SU-DHL-6 (cell line): ENCODE results near the gene OTOGL.

Source experiments
- H2AFZ ChIP-seq: fragments of 200-600 bp; sonication (generic); 2 replicates; pipeline ENCODE4 v1.6.1; 2014; ENCODE audit warnings: low read depth, mild to moderate bottlenecking, moderate library complexity, mixed read lengths, antibody characterized with exemption, low read length; ENCODE audit not compliant: severe bottlenecking
- H3F3A ChIP-seq: fragments of 200-600 bp; shearing (Covaris generic); 2 replicates; pipeline ENCODE4 v1.6.0; 2016; ENCODE audit warnings: antibody characterized with exemption, mild to moderate bottlenecking; ENCODE audit not compliant: insufficient read depth
- H3K27ac ChIP-seq: fragments of 200-600 bp; sonication (generic); 2 replicates; pipeline ENCODE4 v1.5.1; 2016; ENCODE audit warnings: low read depth, mild to moderate bottlenecking, low read length, moderate library complexity, mixed read lengths
- H3K27me3 ChIP-seq: fragments of 200-600 bp; sonication (generic), shearing (Covaris generic); 2 replicates; pipeline ENCODE4 v1.6.0; 2014; ENCODE audit warnings: mild to moderate bottlenecking, low read length
- H3K36me3 ChIP-seq: fragments of 200-600 bp; sonication (generic); 2 replicates; pipeline ENCODE4 v1.6.1; 2014; ENCODE audit warnings: mild to moderate bottlenecking, low read length, mixed read lengths
- H3K4me2 ChIP-seq: fragments of 300-600, 200-600 bp; shearing (Covaris generic), sonication (generic); 2 replicates; pipeline ENCODE4 v1.6.0; 2014; ENCODE audit warnings: low read length, low read depth, mild to moderate bottlenecking; ENCODE audit not compliant: poor library complexity, severe bottlenecking
- H3K4me3 ChIP-seq: fragments of 200-600 bp; sonication (generic); 2 replicates; pipeline ENCODE4 v1.5.1; 2014; ENCODE audit warnings: antibody characterized with exemption, low read length, mild to moderate bottlenecking, mixed read lengths; ENCODE audit not compliant: insufficient read depth, poor library complexity, severe bottlenecking
- H3K79me2 ChIP-seq: fragments of 200-600 bp; sonication (generic); 2 replicates; pipeline ENCODE4 v1.6.1; 2014; ENCODE audit warnings: mild to moderate bottlenecking, low read length, moderate library complexity; ENCODE audit not compliant: insufficient read depth
- H3K9ac ChIP-seq: fragments of 200-600 bp; sonication (generic); 2 replicates; pipeline ENCODE4 v1.7.0; 2014; ENCODE audit warnings: mild to moderate bottlenecking, low read length
- H3K9me2 ChIP-seq: fragments of 200-600 bp; sonication (generic); replicated peaks from 2 replicates; pipeline ENCODE4 v1.6.1; 2014; ENCODE audit warnings: low read length; ENCODE audit not compliant: insufficient read depth
- H3K9me3 ChIP-seq: fragments of 200-600 bp; sonication (generic); 2 replicates; pipeline ENCODE4 v1.6.1; 2014; ENCODE audit warnings: low read length, mixed read lengths; ENCODE audit not compliant: insufficient read depth
- H4K20me1 ChIP-seq: fragments of 200-600 bp; sonication (generic); 2 replicates; pipeline ENCODE4 v1.6.1; 2014; ENCODE audit warnings: low read depth, mild to moderate bottlenecking, antibody characterized with exemption, low read length, moderate library complexity, mixed read lengths
- EZH2phosphoT487 ChIP-seq: fragments of 200-600 bp; sonication (generic), shearing (Covaris generic); conservative IDR thresholded peaks from 2 replicates; pipeline ENCODE4 v1.6.1; 2018; ENCODE audit warnings: mild to moderate bottlenecking, antibody characterized with exemption, low read length, moderate library complexity, mixed read lengths
- TF ChIP-seq, protein P1 (sequence below): fragments of 200-600 bp; sonication (generic); IDR thresholded peaks from one replicate; pipeline ENCODE4 v1.5.1; 2017; ENCODE audit warnings: antibody characterized with exemption, mild to moderate bottlenecking, low read length, moderate library complexity; ENCODE audit not compliant: insufficient read depth, poor library complexity, severe bottlenecking

Gene OTOGL

DNA sequence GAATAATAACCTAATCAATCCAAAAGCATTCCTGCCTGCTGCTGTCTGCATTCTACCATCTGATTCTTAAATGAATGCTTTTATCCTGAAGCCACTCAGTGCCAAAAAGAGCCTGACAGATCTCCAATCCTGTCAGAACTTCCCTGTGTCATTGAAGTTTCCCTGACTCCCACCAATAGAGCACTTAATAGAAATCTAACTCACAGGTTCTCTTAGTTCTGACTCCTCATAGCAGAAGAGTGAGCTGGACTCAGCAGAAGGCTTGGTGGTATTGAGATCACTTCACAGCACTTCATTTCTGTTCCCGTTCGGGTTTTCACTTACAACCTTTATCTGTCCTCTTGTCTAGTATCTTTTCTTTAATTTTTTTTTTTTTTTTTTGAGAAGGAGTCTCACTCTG is 102.6 kb downstream of the OTOGL start:
- H3F3A ChIP-seq, result no peaks in the 10 kb centered on the region
- H3K36me3 ChIP-seq, result no peaks in the 10 kb centered on the region
- no peak overlapping the region for H2AFZ ChIP-seq
- H3K27me3 ChIP-seq, result no peaks in the 10 kb centered on the region
- no peak overlapping the region for H3K4me3 ChIP-seq
- H3K79me2 ChIP-seq, result no peaks in the 10 kb centered on the region
- H3K4me2 ChIP-seq, result no peak overlapping the region
- no peaks in the 10 kb centered on the region for H4K20me1 ChIP-seq
- H3K9me3 ChIP-seq, result no peaks in the 10 kb centered on the region
- no peaks in the 10 kb centered on the region for H3K9me2 ChIP-seq
- H3K27ac ChIP-seq, result no peak overlapping the region
- TF ChIP-seq, protein P1, sequence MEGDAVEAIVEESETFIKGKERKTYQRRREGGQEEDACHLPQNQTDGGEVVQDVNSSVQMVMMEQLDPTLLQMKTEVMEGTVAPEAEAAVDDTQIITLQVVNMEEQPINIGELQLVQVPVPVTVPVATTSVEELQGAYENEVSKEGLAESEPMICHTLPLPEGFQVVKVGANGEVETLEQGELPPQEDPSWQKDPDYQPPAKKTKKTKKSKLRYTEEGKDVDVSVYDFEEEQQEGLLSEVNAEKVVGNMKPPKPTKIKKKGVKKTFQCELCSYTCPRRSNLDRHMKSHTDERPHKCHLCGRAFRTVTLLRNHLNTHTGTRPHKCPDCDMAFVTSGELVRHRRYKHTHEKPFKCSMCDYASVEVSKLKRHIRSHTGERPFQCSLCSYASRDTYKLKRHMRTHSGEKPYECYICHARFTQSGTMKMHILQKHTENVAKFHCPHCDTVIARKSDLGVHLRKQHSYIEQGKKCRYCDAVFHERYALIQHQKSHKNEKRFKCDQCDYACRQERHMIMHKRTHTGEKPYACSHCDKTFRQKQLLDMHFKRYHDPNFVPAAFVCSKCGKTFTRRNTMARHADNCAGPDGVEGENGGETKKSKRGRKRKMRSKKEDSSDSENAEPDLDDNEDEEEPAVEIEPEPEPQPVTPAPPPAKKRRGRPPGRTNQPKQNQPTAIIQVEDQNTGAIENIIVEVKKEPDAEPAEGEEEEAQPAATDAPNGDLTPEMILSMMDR, result no peak
- TF ChIP-seq EZH2phosphoT487, result no peak
- no peak overlapping the region for H3K9ac ChIP-seq

DNA sequence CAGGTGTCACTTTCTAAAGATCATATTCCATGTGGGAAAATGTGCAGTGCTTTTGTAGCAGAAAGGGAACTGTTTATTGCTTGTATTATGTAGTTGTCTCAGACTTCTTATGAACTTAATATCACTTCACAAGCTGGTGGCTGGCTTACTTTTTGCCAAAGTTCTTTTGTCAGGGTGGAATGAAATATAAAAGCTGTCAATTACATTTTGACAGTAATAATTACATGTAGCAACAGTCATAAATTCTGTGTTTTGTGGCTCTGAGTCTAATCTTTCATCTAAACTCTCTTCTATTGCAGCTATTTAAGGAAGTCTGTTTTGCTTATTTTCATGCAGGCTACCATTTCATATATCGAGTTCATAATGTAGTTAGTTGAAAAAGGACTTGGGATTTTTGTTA is 106.6 kb downstream of the OTOGL start:
- Histone ChIP-seq H4K20me1 (no peaks in the 10 kb centered on the region), H2AFZ (no peak overlapping the region), H3K27me3 (no peaks in the 10 kb centered on the region), H3F3A (no peaks in the 10 kb centered on the region), H3K9me3 (no peaks in the 10 kb centered on the region), H3K4me2 (no peak overlapping the region), H3K9me2 (no peaks in the 10 kb centered on the region), H3K79me2 (no peaks in the 10 kb centered on the region), H3K4me3 (no peak overlapping the region), H3K36me3 (no peaks in the 10 kb centered on the region), H3K27ac (no peak overlapping the region), H3K9ac (no peak overlapping the region)
- TF ChIP-seq, protein P1, result no peak
- no peak for TF ChIP-seq EZH2phosphoT487

DNA sequence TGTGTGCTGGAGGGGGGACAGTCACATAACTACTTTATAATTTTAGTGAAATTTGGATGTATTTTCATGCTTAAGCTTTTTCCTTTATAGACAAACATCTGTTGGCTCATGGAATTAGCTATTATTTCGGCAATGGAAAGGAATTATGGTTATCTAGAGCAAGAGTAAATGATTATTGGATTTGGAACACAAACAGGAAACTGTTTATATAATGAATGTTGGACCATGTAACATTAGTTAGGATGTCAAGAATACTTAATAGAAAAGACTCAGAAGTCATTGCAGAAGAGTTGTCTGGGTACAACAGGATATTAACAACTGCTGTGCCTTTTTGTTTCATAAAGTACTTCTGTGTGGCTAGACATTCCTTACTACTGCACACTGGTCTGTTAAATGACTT is 108.7 kb downstream of the OTOGL start:
- Histone ChIP-seq H2AFZ (no peak overlapping the region), H3K4me2 (no peak overlapping the region), H4K20me1 (no peaks in the 10 kb centered on the region), H3K27me3 (no peaks in the 10 kb centered on the region), H3K9ac (no peak overlapping the region), H3K9me2 (no peaks in the 10 kb centered on the region), H3K27ac (no peak overlapping the region), H3K36me3 (no peaks in the 10 kb centered on the region), H3K4me3 (no peak overlapping the region), H3K9me3 (no peaks in the 10 kb centered on the region), H3K79me2 (no peaks in the 10 kb centered on the region), H3F3A (no peaks in the 10 kb centered on the region)
- no peak for TF ChIP-seq EZH2phosphoT487
- TF ChIP-seq, protein P1, result no peak
